ES-I3 (cell line): Measurements from ENCODE around the gene RHBDF1.
A peak's percentile ranks its signal among the peaks of the same experiment; 100 is the strongest.

Experiments used
- H3K36me3 ChIP-seq: 2 replicates; pipeline ENCODE4 v1.6.1; 2013; ENCODE audit warnings: mild to moderate bottlenecking, low read length, control low read depth, moderate library complexity; ENCODE audit not compliant: insufficient read depth
- H3K4me1 ChIP-seq: 2 replicates; pipeline ENCODE4 v1.6.1; 2013; ENCODE audit warnings: mild to moderate bottlenecking, control low read depth, low read length; ENCODE audit not compliant: insufficient read depth
- H3K9ac ChIP-seq: 2 replicates; pipeline ENCODE4 v1.6.1; 2013; ENCODE audit warnings: low read depth, mild to moderate bottlenecking, low read length, moderate library complexity
- H3K9me3 ChIP-seq: 2 replicates; pipeline ENCODE4 v1.6.1; 2013; ENCODE audit warnings: mild to moderate bottlenecking, low read length, moderate library complexity; ENCODE audit not compliant: control insufficient read depth, insufficient read depth

The RHBDF1 gene

DNA sequence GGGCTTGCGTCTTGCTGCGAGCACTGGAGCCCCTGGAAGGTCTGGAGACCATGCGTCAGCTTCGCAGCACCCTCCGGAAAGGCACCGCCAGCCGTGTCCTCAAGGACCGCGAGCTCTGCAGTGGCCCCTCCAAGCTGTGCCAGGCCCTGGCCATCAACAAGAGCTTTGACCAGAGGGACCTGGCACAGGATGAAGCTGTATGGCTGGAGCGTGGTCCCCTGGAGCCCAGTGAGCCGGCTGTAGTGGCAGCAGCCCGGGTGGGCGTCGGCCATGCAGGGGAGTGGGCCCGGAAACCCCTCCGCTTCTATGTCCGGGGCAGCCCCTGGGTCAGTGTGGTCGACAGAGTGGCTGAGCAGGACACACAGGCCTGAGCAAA lies 13.0 kb upstream of the RHBDF1 start:
- Histone ChIP-seq H3K36me3 (peaks cover 3% of the 10 kb centered on the region; the same call in 1 of the 2 replicates), H3K4me1 (no peaks in the 10 kb centered on the region), H3K9me3 (no peaks in the 10 kb centered on the region), H3K9ac (no peak overlapping the region)

DNA sequence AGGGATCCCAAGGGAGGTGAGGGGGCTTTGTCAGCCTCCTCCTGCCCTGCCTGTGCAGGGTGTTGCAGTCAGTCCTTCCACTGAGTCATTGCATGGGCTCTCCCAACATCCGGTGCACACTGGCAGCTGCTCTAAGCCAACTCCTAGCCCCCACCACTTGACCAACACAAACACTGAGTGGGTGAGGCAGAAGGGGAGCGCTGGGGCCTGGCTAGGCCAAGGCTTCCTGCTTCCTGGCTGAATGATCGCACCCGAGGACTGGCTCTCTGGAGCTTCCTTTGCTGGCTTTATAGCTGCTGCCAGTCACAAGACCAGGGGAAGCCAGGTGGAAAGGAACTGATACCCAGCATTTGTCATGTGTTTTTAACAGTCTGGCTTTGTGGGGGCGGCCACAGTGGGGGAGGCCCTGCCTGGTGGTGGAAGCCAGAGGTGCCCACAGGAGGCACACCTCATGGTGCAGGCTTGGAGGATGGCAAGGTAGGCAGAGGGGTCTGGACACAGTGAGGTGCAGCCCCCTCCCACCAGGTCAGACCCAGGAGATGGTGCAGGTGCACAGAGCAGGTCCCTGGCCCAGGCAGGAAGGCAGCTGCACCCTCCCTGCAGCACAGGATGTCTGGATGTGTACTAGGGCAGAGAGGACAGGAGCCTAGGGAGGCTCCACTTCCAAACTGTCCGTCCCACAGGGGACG lies 12.4 kb upstream of the RHBDF1 start:
- Histone ChIP-seq H3K9me3 (no peaks in the 10 kb centered on the region), H3K4me1 (no peaks in the 10 kb centered on the region), H3K9ac (no peak overlapping the region), H3K36me3 (peaks cover 3% of the 10 kb centered on the region; the same call in 1 of the 2 replicates)

DNA sequence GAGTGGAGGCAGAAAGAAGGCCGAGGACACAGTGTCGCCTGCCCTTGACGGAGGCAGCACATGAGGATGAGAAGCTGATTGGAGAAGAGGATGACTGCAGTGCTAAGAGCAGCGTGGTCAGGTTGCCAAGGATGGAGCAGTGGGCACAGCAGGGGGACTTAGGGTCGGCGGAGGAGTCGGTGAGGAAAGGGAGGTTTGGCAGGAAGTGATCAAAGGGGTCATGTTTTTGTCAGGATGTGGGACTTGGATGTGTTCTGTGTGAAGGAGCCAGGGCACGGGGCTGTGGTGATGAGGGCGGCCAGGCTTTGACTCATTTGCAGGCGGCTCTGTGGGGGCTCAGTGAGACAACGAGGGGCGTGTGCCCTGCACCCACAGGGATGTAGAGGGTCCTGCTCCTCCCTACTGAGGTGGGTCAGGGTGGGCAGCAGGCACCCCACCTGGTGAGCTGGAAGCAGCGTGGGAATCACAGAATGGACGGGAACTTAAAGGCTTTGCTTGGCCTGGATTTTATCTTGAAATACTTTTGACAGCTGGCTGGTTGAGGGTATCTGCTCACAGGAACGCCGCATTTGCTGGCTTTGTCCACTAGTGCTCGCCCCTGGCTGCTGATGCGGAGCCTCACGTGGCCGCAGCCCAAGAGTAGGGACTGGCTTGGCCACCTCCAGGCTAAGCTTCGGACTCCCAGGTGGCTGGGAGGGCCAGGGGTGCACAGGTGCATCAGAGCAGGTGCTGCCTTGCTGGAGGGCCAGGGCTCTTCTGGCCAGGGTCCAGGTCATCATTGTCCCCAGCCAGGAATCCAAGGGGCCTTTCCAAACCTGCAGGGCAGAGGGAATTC lies 11.6 kb upstream of the RHBDF1 start:
- Histone ChIP-seq H3K36me3 (peaks cover 3% of the 10 kb centered on the region; the same call in 1 of the 2 replicates), H3K9me3 (no peaks in the 10 kb centered on the region), H3K4me1 (no peaks in the 10 kb centered on the region), H3K9ac (no peak overlapping the region)

DNA sequence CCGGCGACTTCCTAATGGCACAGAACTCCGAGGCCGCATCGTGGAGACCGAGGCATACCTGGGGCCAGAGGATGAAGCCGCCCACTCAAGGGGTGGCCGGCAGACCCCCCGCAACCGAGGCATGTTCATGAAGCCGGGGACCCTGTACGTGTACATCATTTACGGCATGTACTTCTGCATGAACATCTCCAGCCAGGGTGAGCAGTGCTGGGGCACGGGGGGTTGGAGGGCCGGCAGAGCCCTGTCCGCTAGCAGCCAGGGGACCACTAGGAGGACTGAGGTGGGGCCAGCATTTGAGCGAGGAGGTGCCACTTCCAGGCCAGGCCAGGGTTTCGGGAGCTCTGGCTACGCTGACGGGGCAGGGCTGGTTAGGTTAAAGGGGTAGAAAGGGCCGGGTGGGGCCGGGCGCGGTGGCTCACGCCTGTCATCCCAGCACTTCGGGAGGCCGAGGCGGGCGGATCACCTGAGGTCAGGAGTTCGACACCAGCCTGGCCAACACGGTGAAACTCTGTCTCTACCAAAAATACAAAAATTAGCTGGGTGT lies 10.7 kb upstream of the RHBDF1 start:
- H3K4me1 ChIP-seq: no peaks in the 10 kb centered on the region
- H3K9me3 ChIP-seq: no peaks in the 10 kb centered on the region
- no peak overlapping the region for H3K9ac ChIP-seq
- peaks cover 3% of the 10 kb centered on the region; the same call in 1 of the 2 replicates for H3K36me3 ChIP-seq

DNA sequence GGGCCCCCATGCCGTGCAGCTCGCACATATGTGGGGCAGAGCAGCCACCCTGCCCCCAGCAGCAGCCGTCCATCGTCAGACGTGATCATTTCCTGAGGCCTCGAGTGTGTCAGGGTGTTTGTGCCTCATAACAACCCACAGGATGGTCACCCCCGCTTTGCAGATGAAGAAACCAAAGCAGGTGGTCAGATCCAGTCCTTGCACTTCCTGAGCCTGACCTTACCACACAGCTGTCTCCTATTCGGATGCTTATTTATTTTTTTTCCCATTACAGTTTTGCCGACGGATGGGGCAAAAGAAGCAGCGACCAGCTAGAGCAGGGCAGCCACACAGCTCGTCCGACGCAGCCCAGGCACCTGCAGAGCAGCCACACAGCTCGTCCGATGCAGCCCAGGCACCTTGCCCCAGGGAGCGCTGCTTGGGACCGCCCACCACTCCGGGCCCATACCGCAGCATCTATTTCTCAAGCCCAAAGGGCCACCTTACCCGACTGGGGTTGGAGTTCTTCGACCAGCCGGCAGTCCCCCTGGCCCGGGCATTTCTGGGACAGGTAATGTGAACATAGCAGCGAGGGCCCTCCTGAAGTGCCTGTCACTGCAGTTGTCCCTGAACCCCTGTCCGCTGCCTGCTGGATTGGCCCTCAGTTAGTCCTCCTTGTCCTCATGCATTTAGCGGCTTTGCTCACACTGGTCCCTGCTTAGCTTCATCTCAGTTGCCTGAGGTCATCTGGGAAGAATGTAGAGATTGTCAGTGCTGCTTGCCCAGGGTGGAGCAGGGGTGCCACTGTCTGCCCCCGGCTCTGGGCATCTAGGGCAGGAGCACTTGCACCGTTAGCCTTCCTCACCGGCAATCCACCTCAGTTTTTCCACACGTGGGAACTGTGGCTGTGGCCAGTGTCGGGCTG lies 7.0 kb upstream of the RHBDF1 start:
- peaks cover 25% of the 10 kb centered on the region; the same call in 1 of the 2 replicates for H3K4me1 ChIP-seq
- H3K9me3 ChIP-seq: no peaks in the 10 kb centered on the region
- H3K36me3 ChIP-seq: no peaks in the 10 kb centered on the region; the same call in 1 of the 2 replicates
- no peak overlapping the region for H3K9ac ChIP-seq

DNA sequence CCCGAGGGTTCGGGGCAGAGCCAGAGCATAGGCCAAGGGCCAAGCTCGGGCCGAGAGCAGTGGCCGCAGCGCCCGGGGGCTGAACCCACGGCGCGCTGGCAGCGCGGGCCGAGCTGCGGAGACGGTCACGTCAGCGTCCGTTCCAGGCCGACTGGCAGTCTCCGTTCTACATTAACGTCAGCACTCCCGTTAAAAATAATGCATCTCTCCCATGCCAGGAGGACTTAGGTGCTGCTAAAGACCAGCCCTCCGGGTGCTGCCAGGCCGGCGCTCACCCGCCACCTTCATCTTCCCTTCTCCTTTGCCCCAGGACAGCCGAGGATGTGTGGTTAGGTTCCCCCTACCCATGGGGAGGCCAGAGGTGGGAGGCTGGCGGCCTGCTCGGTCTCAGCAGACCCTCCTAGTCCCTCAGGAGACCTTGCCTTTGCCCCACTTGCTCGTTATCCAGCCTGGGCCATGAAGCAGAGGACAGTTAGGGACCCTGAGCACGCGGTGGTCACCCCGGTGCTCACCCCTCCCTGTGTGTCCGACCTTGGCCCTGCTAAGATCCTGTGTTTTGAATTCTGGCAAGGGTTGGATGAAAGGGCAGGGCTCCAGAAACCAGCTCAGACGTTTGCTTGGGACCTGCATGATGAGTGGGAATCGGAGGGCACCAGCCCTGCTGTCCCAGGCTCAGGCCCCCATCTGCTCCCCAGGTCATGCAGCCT lies 6.2 kb upstream of the RHBDF1 start:
- no peaks in the 10 kb centered on the region; the same call in 1 of the 2 replicates for H3K36me3 ChIP-seq
- peaks cover 33% of the 10 kb centered on the region for H3K4me1 ChIP-seq

DNA sequence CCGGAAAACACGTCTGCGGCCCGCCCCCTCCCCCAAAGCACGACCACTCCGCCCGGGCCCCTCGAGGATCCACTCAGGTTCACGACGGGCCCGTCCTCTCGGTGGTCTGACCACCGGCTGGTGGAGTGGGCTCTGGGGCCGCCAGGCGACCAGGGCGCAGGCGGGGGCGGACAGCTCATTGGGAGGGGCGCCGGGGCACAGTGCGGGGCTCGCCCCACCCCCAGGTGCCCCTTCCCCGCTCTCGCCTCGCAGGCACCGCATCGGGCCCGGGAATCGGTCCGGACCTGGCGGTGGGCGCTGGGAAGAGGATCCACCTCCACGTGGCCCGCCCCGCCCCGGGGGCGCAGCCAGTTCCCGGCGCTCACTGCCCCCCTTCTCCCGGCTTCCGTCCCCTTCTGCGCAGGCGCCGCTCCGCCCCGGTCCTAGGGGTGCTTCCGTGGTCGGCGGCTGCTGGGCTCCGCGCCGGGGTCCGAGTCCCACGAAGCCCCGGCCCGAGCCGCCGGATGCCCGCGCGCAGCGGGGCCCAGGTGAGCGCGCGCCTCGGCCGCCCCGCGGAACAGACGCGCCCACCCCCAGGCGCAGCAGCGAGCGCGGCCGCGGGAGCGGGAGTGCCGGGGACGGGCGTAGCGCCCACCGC lies 5.5 kb upstream of the RHBDF1 start, which contains the start of gene MPG:
TSS of gene MPG (plus strand) at position 419 of the 637 bp plus-strand sequence. CDS start at position 504, 85 bp downstream.
- no peaks in the 10 kb centered on the region for H3K9me3 ChIP-seq
- H3K4me1 ChIP-seq: peaks cover 39% of the 10 kb centered on the region
- H3K9ac ChIP-seq: peak within 1 kb of the TSS; percentile 91
- no peaks in the 10 kb centered on the region; the same call in 1 of the 2 replicates for H3K36me3 ChIP-seq

More for the DNA sequence above, 6.2 kb upstream of the RHBDF1 start:
- Histone ChIP-seq H3K9me3 (no peaks in the 10 kb centered on the region), H3K9ac (peak overlapping the region; percentile 91)

DNA sequence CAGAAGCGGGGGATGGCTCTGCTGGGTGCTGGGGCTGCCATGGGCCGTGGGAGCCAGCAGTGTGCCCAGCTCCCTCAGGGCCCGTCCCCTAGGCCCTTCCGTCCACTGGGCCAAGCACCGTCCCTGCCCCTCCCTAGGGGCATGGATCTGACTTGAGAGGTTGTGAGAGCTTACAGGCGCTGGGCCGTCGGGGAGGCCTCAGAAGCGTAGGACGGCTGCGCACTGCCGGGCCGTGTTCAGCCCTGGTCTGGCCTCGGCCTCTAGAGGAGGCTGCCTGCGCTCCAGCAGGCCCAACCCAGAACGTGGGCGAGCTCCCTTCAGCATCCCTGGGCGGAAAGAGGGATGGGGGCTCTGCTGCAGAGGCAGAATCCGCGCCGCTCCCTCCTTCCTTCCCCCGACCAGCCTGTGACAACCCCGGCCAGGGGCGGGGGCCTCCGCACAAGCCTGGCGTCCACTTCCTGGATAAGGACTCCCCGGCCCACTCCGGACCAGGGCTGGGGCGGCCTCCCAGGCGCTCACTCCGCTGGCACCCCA lies 4.9 kb upstream of the RHBDF1 start:
- Histone ChIP-seq H3K4me1 (peaks cover 41% of the 10 kb centered on the region), H3K9ac (peak overlapping the region; percentile 91), H3K36me3 (no peaks in the 10 kb centered on the region; the same call in 1 of the 2 replicates), H3K9me3 (no peaks in the 10 kb centered on the region)

DNA sequence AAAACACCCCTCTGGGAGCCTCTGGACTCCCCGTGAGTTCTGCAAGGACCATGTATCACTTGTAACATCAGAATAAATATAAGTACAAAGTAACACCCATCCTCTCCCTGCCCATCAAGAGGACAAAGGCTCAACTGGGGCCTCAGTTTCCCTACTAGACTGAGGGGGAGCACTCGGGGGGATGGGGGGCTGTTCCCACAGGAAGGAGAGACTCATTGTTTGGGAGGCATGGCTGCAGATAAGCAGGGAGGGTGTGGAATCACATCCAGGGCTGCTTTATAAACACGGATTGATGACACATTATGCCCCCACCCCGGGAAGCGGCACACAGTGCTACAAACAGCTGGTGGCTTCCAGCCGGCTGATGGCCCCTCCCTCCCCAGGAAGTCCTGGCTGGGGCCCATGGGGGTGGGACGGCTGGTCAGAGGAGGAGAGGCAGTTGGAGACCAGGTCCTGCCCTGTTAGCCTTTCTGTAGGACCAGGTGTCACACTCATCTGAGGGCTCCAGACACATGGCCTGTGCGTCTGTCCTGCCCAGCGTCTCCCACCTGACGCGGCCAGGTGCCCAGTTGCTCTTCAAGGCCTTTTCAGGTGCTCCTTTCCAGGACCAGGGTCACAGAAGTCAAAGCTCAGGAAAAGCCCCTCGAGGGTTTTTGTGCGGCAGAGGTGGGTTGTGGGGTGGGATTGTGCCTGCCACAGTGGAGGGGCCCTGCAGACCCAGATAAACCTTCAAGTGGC lies 4.3 kb upstream of the RHBDF1 start:
- no peaks in the 10 kb centered on the region for H3K9me3 ChIP-seq
- peaks cover 41% of the 10 kb centered on the region for H3K4me1 ChIP-seq
- H3K9ac ChIP-seq: peak overlapping the region; percentile 91
- no peaks in the 10 kb centered on the region; the same call in 1 of the 2 replicates for H3K36me3 ChIP-seq

DNA sequence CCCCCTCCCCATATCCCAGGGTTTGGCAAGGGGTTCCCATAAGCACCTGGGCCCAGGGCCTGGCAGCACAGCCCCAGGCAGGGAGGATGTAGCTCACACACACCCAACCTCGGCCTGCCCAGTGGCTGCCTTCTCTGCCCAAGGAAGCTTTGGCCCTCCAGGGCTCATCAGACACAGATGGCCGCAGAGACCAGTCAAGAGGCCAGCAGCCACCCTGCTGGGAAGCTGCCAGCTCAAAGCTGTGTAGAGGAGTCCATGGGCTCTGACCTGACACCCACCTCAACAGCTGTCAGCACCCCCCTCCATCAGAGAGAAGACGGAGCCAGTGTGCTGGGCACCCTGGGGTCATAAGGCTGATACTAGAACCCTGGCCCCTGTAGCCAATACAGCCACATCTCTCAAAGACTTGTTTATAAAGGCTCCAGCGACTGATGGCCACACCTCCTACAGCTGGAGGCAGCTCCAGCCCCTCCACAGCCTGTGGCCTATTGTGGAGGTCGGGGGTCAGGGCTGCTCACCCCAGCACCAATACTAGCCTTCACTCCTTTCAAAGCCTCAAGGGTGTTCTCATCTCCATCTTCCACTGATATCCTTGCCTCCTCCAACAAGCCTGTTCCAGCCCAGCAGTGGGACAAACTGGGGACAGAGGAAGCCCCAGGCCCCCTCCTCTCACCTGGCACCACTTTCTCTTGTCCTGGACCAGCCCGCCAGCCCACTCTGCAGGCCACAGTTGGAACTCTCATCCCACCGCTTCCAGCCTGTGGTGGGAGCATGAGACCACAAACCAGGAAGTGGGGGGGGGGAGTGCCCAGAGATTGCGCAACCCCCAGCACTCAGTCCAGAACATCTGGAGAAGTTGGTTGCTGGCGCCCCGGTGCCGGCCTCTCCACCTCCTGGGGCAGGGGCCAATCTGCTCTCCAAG lies 3.4 kb upstream of the RHBDF1 start:
- Histone ChIP-seq H3K4me1 (peaks cover 41% of the 10 kb centered on the region), H3K9me3 (no peaks in the 10 kb centered on the region), H3K9ac (peak overlapping the region; percentile 17; the same call in 1 of the 2 replicates), H3K36me3 (no peaks in the 10 kb centered on the region; the same call in 1 of the 2 replicates)

DNA sequence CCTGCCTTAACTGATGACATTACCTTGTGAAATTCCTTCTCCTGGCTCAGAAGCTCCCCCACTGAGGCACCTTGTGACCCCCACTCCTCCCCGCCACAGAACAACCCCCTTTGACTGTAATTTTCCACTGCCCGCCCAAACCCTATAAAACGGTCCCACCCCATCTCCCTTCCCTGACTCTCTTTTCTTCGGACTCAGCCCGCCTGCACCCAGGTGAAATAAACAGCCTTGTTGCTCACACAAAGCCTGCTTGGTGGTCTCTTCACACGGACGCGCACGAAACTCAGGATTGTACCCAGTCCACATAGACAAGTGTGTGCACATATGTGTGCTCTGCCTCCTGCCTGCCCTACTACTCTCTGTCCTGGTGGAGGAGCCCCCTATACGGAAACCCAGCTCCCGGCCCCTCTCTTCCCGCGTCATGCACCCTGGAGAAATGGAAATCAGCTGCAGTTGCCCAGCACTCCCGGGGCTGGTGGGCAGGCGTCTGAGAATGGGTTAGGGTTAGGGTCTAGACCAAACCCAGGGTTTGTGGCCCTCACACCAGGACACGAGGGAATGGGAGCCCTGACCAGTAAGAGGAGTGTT lies 2.4 kb upstream of the RHBDF1 start:
- H3K9ac ChIP-seq: peak overlapping the region; percentile 2; the same call in 1 of the 2 replicates
- H3K36me3 ChIP-seq: no peaks in the 10 kb centered on the region
- no peaks in the 10 kb centered on the region for H3K9me3 ChIP-seq
- peaks cover 41% of the 10 kb centered on the region for H3K4me1 ChIP-seq
